GM12878 (cell line): ENCODE results near the gene EFCAB8. TPM values are rescaled to one million over a fixed set of nuclear protein-coding genes. Genes with fewer than 3 reads are reported as not detected.

Experiments
- ATAC-seq: fragments of 200-7000 bp; cut with Tn5 transposase; 3 replicates; pipeline ENCODE4 v1.9.1; 2020; ENCODE audit warnings: mild to moderate bottlenecking, moderate library complexity
- Bru-seq: library from RNA; stranded (reverse); fragments of 400-500 nt; gene quantifications from one replicate; lab custom pipeline; 2021; lab: Mats Ljungman, UMichigan
- BruChase-seq, 2 experiments: library from RNA; stranded (reverse); fragments of 400-500 nt; gene quantifications; one replicate each; lab custom pipeline; 2021; lab: Mats Ljungman, UMichigan
- BruUV-seq: library from RNA; stranded (reverse); fragments of 400-500 nt; replicated peaks from 2 replicates; lab custom pipeline; 2021; lab: Mats Ljungman, UMichigan
- CTCF ChIA-PET: fragments of 300-600 bp; sonication (Branson Sonifier 250); formaldehyde crosslinking; extraction: SDS; loops from one replicate; lab custom pipeline; 2021; ENCODE audit warnings: inconsistent platforms; lab: Yijun Ruan, JAX
- POLR2A ChIA-PET: fragments of 350-600 bp; formaldehyde crosslinking; extraction: SDS; loops from one replicate; lab custom pipeline; 2021; ENCODE audit warnings: inconsistent platforms; lab: Charles Lee
- RAD21 ChIA-PET: fragments of 300-600 bp; sonication (Branson Sonifier 250); formaldehyde crosslinking; loops from one replicate; lab custom pipeline; 2023; ENCODE audit warnings: antibody characterized with exemption; ENCODE audit not compliant: unreplicated experiment; lab: Charles Lee
- SMC1A ChIA-PET: fragments of 300-600 bp; sonication (Branson Sonifier 250); formaldehyde crosslinking; loops from one replicate; lab custom pipeline; 2023; ENCODE audit not compliant: unreplicated experiment, uncharacterized antibody; lab: Charles Lee
- DNase-seq: peaks from one replicate; pipeline ENCODE4 v3.0.0-alpha.2; 2011; ENCODE audit warnings: low read depth, low spot score
- FAIRE-seq: peaks from 3 replicates; lab custom pipeline; 2011; peaks lifted over from hg19 to GRCh38; lab: Jason Lieb, UNC
- H2AFZ ChIP-seq: 2 replicates; pipeline ENCODE4 v1.6.0; 2011; ENCODE audit warnings: low read depth, low read length, control low read depth; ENCODE audit not compliant: control insufficient read depth
- H3K27ac ChIP-seq: 2 replicates; pipeline ENCODE4 v1.5.1; 2011; ENCODE audit warnings: control low read depth; ENCODE audit not compliant: control insufficient read depth, insufficient read depth
- H3K27me3 ChIP-seq, 2 experiments: replicated peaks in 1 of 2; 2 replicates each; pipeline versions ENCODE4 v1.6.0 to v1.6.1; 2011; ENCODE audit warnings: low read length in 1 of 2; ENCODE audit not compliant: control insufficient read depth in 2 of 2, insufficient read depth in 2 of 2
- H3K36me3 ChIP-seq, 2 experiments: 2 replicates each; pipeline ENCODE4 v1.5.1; 2011; ENCODE audit warnings: low read length in 1 of 2; ENCODE audit not compliant: control insufficient read depth in 2 of 2, insufficient read depth in 2 of 2
- H3K4me1 ChIP-seq: 2 replicates; pipeline ENCODE4 v1.6.1; 2011; ENCODE audit warnings: mild to moderate bottlenecking, low read length, moderate library complexity, mixed read lengths; ENCODE audit not compliant: control insufficient read depth, insufficient read depth
- H3K4me2 ChIP-seq: 2 replicates; pipeline ENCODE4 v1.6.0; 2011; ENCODE audit warnings: control low read depth; ENCODE audit not compliant: control insufficient read depth, insufficient read depth
- H3K4me3 ChIP-seq: fragments of 200-600 bp; sonication (generic); 2 replicates; pipeline ENCODE4 v1.5.1; 2016
- H3K79me2 ChIP-seq: 2 replicates; pipeline ENCODE4 v1.6.0; 2011; ENCODE audit warnings: low read length; ENCODE audit not compliant: control insufficient read depth, insufficient read depth
- H3K9ac ChIP-seq: 2 replicates; pipeline ENCODE4 v1.8.0; 2011; ENCODE audit warnings: low read length, control low read depth, mixed read lengths; ENCODE audit not compliant: control insufficient read depth, insufficient read depth
- H3K9me3 ChIP-seq: replicated peaks from 3 replicates; pipeline ENCODE4 v1.5.1; 2011; ENCODE audit warnings: mild to moderate bottlenecking, low read length; ENCODE audit not compliant: control insufficient read depth, insufficient read depth
- H4K20me1 ChIP-seq: 2 replicates; pipeline ENCODE4 v1.6.0; 2011; ENCODE audit not compliant: control insufficient read depth, insufficient read depth
- FOS ChIP-seq: IDR thresholded peaks from 3 replicates; pipeline ENCODE4 v1.6.1; 2011; ENCODE audit warnings: borderline replicate concordance; ENCODE audit not compliant: insufficient read length; ENCODE audit errors: extremely low read depth
- FOXM1 ChIP-seq: IDR thresholded peaks from 2 replicates; pipeline ENCODE4 v1.6.1; 2012; ENCODE audit warnings: low read depth, mild to moderate bottlenecking, inconsistent platforms, low read length, moderate library complexity
- HCFC1 ChIP-seq: fragments of 150-350 bp; IDR thresholded peaks from 2 replicates; pipeline ENCODE4 v1.6.1; 2014; ENCODE audit warnings: low read length
- MAX ChIP-seq: IDR thresholded peaks from 2 replicates; pipeline ENCODE4 v1.6.1; 2012; ENCODE audit warnings: low read depth, low read length, improper control_type of control experiment
- WGBS: methylation state at CpG from one replicate; pipeline ENCODE4 v1.1.6; 2016; ENCODE audit warnings: low lambda C conversion rate; ENCODE audit not compliant: insufficient replicate concordance, insufficient coverage; ENCODE audit errors: missing lambda C conversion rate; 5-methylcytosine and 5-hydroxymethylcytosine counted together
- in situ Hi-C: fragments of 300-500 bp; cut with MboI; formaldehyde crosslinking; loops from 9 replicates; pipeline ENCODE4 v1.14.3; 2018; ENCODE audit warnings: mixed read lengths
- intact Hi-C: fragments of 100-400 bp; cut with micrococcal nuclease; formaldehyde crosslinking; loops from one replicate; pipeline ENCODE4 v1.14.2; 2022; ENCODE audit not compliant: unreplicated experiment
- long read RNA-seq, 2 experiments: library from polyadenylated mRNA; unstranded; transcript quantifications; one replicate each; pipeline ENCODE4 v2.0.0, GENCODE V29; 2019 to 2020
- polyA minus RNA-seq, 3 experiments: library from RNA; depleted of rRNA, polyadenylated mRNA; stranded (reverse); fragments of >200 nt; gene quantifications; 2 replicates each; pipeline ENCODE4 v1.2.3, GENCODE V29; 2011
- polyA plus RNA-seq, 11 experiments: library from polyadenylated mRNA; depleted of rRNA in 4 of 11; unstranded in 6 of 11; stranded (reverse) in 5 of 11; fragments of >200 nt; fragmentation: Nextera tagmentation in 4 of 11; fragmentation: Illumina TruSeq in 1 of 11; extraction: Ambion mirVana in 4 of 11; extraction: Trizol in 1 of 11; gene quantifications; 1 replicate in 1 of 11; 2 replicates in 10 of 11; pipeline versions ENCODE4 v1.2.1 to v1.2.3, GENCODE V29; 2011 to 2016; ENCODE audit warnings: inconsistent platforms in 2 of 11, missing spikeins in 2 of 11, low read depth in 1 of 11
- total RNA-seq, 4 experiments: library from RNA; depleted of rRNA in 3 of 4; stranded (reverse); fragments of >200 nt in 3 of 4; fragmentation: Illumina TruSeq in 1 of 4; extraction: Trizol in 1 of 4; gene quantifications; 2 replicates each; pipeline versions ENCODE4 v1.2.1 to v1.2.3, GENCODE V29; 2013 to 2021
- TF ChIP-seq, protein P1 (sequence below): fragments of 150-350 bp; IDR thresholded peaks from 2 replicates; pipeline ENCODE4 v1.6.1; 2016; ENCODE audit warnings: low read depth, low read length
- TF ChIP-seq, protein P2 (sequence below): fragments of 450-650 bp; IDR thresholded peaks from 2 replicates; pipeline ENCODE4 v1.6.1; 2018; ENCODE audit warnings: borderline replicate concordance, mild to moderate bottlenecking; ENCODE audit not compliant: partially characterized antibody

Gene EFCAB8
- 0.15 and 3.9 TPM in 2 replicates for total RNA-seq (2013; cell fraction: nucleolus; rRNA removed)
- total RNA-seq (2014; rRNA removed) (0.06 TPM in 1 of 2 replicates, not detected in the other), total RNA-seq (2014; rRNA removed; fragmentation: Illumina TruSeq; extraction: Trizol) (0.04 TPM in 1 of 2 replicates, not detected in the other), total RNA-seq (2021) (0.05 and 0.18 TPM in 2 replicates), polyA plus RNA-seq (2011; rRNA removed) (0.20 TPM in 1 of 2 replicates, not detected in the other), polyA plus RNA-seq (2014; fragmentation: Illumina TruSeq; extraction: Trizol) (0.06 TPM in 1 of 2 replicates, not detected in the other), polyA plus RNA-seq (2014; fragmentation: Nextera tagmentation; extraction: Ambion mirVana) (not detected), polyA plus RNA-seq (2014; rRNA removed) (0.08 and 0.57 TPM in 2 replicates), polyA plus RNA-seq (2016; fragmentation: Nextera tagmentation; extraction: Ambion mirVana) (under 1 TPM in 1 of 2 experiments, not detected in 1; 0.05 TPM), polyA minus RNA-seq (2011; rRNA and poly(A)+ RNA removed) (2.0 TPM in 1 of 2 replicates, not detected in the other), Bru-seq, nascent RNA (percentile 33 among the genes with signal in this experiment), BruChase-seq, experiment 1, labeled RNA remaining after a 6-hour chase (percentile 34 among the genes with signal in this experiment), BruChase-seq, experiment 2, labeled RNA remaining after a 2-hour chase (percentile 33 among the genes with signal in this experiment)
- polyA plus RNA-seq (2011; ENCODE audit: low read depth) = not detected
- polyA plus RNA-seq (2011; cell fraction: cytosol; rRNA removed) = 0.01 and 0.02 TPM in 2 replicates
- 0.10 and 0.39 TPM in 2 replicates for polyA plus RNA-seq (2011; cell fraction: nucleus; rRNA removed)
- 0.07 and 0.11 TPM in 2 replicates for polyA plus RNA-seq (2012)
- not detected in 2 replicates for polyA minus RNA-seq (2011; cell fraction: cytosol; rRNA and poly(A)+ RNA removed)
- polyA minus RNA-seq (2011; cell fraction: nucleus; rRNA and poly(A)+ RNA removed) = 0.12 and 0.19 TPM in 2 replicates
- long read RNA-seq, experiment 1 = 0 reads
- long read RNA-seq, experiment 2 = 0 reads

- H2AFZ ChIP-seq = no peak within 1 kb of the TSS
- ChIA-PET RAD21 (no interaction called here), SMC1A (no interaction called here), CTCF (interaction anchor here (0.7 kb wide), 1 partner anchor 70 kb away, joined by 3 read pairs; no protein-coding TSS in a partner anchor), POLR2A (no interaction called here)
- no peak within 1 kb of the TSS for H3K27ac ChIP-seq
- TF ChIP-seq, protein P1, sequence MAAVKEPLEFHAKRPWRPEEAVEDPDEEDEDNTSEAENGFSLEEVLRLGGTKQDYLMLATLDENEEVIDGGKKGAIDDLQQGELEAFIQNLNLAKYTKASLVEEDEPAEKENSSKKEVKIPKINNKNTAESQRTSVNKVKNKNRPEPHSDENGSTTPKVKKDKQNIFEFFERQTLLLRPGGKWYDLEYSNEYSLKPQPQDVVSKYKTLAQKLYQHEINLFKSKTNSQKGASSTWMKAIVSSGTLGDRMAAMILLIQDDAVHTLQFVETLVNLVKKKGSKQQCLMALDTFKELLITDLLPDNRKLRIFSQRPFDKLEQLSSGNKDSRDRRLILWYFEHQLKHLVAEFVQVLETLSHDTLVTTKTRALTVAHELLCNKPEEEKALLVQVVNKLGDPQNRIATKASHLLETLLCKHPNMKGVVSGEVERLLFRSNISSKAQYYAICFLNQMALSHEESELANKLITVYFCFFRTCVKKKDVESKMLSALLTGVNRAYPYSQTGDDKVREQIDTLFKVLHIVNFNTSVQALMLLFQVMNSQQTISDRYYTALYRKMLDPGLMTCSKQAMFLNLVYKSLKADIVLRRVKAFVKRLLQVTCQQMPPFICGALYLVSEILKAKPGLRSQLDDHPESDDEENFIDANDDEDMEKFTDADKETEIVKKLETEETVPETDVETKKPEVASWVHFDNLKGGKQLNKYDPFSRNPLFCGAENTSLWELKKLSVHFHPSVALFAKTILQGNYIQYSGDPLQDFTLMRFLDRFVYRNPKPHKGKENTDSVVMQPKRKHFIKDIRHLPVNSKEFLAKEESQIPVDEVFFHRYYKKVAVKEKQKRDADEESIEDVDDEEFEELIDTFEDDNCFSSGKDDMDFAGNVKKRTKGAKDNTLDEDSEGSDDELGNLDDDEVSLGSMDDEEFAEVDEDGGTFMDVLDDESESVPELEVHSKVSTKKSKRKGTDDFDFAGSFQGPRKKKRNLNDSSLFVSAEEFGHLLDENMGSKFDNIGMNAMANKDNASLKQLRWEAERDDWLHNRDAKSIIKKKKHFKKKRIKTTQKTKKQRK = no peak
- TF ChIP-seq HCFC1 (no peak), MAX (no peak), FOXM1 (no peak), FOS (no peak)
- TF ChIP-seq, protein P2, sequence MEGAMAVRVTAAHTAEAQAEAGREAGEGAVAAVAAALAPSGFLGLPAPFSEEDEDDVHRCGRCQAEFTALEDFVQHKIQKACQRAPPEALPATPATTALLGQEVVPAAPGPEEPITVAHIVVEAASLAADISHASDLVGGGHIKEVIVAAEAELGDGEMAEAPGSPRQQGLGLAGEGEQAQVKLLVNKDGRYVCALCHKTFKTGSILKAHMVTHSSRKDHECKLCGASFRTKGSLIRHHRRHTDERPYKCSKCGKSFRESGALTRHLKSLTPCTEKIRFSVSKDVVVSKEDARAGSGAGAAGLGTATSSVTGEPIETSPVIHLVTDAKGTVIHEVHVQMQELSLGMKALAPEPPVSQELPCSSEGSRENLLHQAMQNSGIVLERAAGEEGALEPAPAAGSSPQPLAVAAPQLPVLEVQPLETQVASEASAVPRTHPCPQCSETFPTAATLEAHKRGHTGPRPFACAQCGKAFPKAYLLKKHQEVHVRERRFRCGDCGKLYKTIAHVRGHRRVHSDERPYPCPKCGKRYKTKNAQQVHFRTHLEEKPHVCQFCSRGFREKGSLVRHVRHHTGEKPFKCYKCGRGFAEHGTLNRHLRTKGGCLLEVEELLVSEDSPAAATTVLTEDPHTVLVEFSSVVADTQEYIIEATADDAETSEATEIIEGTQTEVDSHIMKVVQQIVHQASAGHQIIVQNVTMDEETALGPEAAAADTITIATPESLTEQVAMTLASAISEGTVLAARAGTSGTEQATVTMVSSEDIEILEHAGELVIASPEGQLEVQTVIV = peak; percentile 10
- H3K4me1 ChIP-seq = no peaks in the 10 kb centered on the region
- no peaks in the 10 kb centered on the region for H4K20me1 ChIP-seq
- H3K9ac ChIP-seq = no peak within 1 kb of the TSS
- peaks cover 0 to 15% of the 10 kb centered on the region in 2 experiments; a peak in 1 of 4 replicates for H3K36me3 ChIP-seq
- FAIRE-seq (no peak), ATAC-seq (no peak), DNase-seq (no peak)
- no peak within 1 kb of the TSS for H3K4me2 ChIP-seq
- no peaks in the 10 kb centered on the region for H3K9me3 ChIP-seq
- intact Hi-C loops = no loop called here
- in situ Hi-C loops = no loop called here
- H3K79me2 ChIP-seq = no peaks in the 10 kb centered on the region
- H3K4me3 ChIP-seq = no peak within 1 kb of the TSS
- no TSS peak for BruUV-seq
- H3K27me3 ChIP-seq = no peaks in the 10 kb centered on the region
- 86% methylated on average over 8 of the region's 8 CpGs for WGBS
These were observed at the start of gene EFCAB8 for GRCh38 chr20:32858701-32859372. EFCAB8 (plus strand) TSS chr20:32858923; CDS start chr20:32863793, 4,870 bp downstream.
